Activated naive CD8-positive, alpha-beta T cell (primary cell): ENCODE measurements around the gene FAM151B.
"Not testable (repeated sequence)": the region's sequence is repeated elsewhere in the genome, so short reads cannot be mapped to it uniquely, and the experiment has no call there.

ENCODE experiments used
- H3K27ac Mint-ChIP-seq: one replicate; pipeline ENCODE4 v1.8.0; 2021; ENCODE audit warnings: mixed read lengths
- H3K27me3 Mint-ChIP-seq: one replicate; pipeline ENCODE4 v1.8.0; 2021; ENCODE audit warnings: mixed read lengths
- H3K36me3 Mint-ChIP-seq: one replicate; pipeline ENCODE4 v1.8.0; 2021; ENCODE audit warnings: mixed read lengths
- H3K4me1 Mint-ChIP-seq: one replicate; pipeline ENCODE4 v1.8.0; 2021; ENCODE audit warnings: low read depth, mixed read lengths
- H3K4me3 Mint-ChIP-seq: one replicate; pipeline ENCODE4 v1.8.0; 2021; ENCODE audit warnings: mild to moderate bottlenecking, mixed read lengths
- H3K9me3 Mint-ChIP-seq: one replicate; pipeline ENCODE4 v1.8.0; 2021; ENCODE audit warnings: low read depth, mixed read lengths

FAM151B gene

DNA sequence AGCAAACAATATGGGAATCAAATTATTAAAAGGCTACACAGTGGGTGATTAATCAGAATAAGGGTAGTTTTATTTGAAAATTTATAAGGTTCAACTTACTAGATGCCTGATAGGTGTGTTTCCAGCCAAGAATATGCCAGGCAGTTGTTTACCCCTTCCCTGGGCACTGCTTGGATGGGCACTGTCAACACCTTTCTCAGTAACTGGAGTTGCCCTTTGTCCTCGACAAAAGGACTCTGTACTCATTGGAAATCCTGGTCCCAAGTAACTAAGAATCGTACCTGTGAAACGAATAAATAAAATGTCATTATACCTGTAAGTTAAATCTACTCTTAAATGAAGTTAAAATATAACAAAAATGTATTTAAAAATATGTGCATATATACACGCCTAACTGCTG, 67.2 kb downstream of the FAM151B start:
- Mint-ChIP-seq H3K27me3 (peaks cover 10% of the 10 kb centered on the region), H3K9me3 (no peaks in the 10 kb centered on the region)

DNA sequence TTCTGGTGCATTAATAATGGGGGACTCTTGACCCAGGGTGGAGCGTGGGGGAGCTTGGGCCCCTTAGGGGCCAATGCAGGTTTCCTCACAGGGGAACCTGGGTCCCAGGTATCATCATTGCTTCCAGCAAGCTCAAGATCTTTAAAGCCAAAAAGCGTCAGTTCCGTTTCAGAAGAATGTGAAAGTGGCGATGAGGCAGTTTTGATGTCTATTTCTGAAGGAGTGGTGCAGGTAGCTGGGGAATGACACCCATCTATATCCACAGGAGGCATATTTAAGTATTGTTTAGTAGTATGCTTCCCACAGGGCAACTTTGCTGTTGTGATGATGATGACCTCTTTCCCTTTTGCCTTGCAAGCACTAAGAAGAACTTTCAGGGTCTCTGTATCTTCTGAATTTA, 71.3 kb downstream of the FAM151B start:
- Mint-ChIP-seq H3K4me1 (no peaks in the 10 kb centered on the region), H3K27ac (no peak overlapping the region), H3K4me3 (no peak overlapping the region), H3K36me3 (no peaks in the 10 kb centered on the region), H3K27me3 (peaks cover 5% of the 10 kb centered on the region), H3K9me3 (no peaks in the 10 kb centered on the region)

More for the DNA sequence above, 67.2 kb downstream of the FAM151B start:
- Mint-ChIP-seq H3K4me1 (no peaks in the 10 kb centered on the region), H3K4me3 (no peak overlapping the region), H3K27ac (no peak overlapping the region), H3K36me3 (no peaks in the 10 kb centered on the region)

DNA sequence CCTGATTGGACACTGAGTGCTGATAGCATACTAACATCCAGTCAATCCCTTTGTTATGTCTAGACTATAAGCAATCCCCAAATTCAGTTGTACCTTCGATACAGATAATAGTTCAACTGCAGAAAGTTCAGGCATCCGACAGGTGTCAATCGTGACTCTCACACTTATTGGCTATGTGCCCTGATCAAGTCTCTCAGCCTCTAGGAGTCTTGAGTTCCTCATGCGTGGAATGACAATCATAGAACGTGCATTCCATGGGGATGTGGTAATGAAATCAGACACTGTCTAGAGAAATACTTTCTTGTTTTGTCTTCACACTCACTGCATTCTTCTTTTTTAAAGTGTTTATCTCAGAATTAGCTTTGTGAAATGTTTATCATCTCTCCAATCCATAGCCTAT, 77.4 kb downstream of the FAM151B start:
- no peak overlapping the region for H3K4me3 Mint-ChIP-seq
- no peak overlapping the region for H3K27ac Mint-ChIP-seq
- H3K36me3 Mint-ChIP-seq: no peaks in the 10 kb centered on the region
- no peaks in the 10 kb centered on the region for H3K9me3 Mint-ChIP-seq
- H3K4me1 Mint-ChIP-seq: peaks cover 1% of the 10 kb centered on the region
- peaks cover 20% of the 10 kb centered on the region for H3K27me3 Mint-ChIP-seq

DNA sequence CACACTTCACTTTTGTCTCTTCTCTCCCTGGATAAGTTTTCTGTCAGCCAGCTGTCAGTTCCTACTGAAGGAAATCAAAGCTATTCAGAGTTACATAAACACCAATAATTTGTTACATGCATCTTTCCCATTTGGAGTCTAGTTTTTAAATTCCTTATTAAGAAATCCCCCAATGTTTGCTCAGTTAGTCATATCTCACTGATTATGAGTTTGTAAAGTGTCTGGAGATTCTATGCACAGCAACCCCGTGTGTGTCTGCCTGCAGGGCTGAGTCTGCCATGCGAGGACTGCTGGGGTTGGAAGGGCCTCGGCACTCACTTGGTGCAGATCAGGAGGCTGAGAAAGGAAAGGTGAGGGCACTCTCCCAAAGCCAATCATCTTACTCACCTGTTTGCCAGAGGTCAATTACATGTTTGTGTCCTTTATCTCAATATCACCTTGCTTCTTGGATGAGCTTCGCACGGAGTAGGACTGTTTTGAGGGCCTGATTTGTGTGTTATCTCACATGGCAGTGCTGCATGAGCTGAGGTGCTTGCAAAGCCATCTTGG, 78.9 kb downstream of the FAM151B start:
- Mint-ChIP-seq H3K36me3 (no peaks in the 10 kb centered on the region), H3K27ac (no peak overlapping the region), H3K9me3 (no peaks in the 10 kb centered on the region), H3K4me1 (peaks cover 4% of the 10 kb centered on the region), H3K27me3 (peaks cover 29% of the 10 kb centered on the region), H3K4me3 (no peak overlapping the region)

DNA sequence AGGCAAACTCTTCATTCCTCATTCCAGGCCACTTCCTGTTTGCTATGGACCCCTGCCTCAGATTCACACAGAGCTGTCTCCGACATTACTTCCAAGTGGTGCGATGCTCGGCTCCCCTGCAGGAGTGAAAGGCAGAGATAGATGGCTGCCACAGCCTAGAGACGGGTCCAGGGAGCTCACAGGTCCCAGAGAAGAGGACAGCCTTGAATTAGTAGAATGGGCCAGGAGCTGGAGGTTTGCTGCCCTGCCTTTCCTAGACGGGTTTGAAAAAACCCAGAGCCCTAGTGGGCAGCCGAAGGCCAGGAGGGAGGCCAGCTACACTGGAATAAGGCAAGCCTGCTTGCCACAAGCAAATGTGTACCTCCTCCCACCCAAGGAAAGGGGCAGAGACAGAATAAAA, 80.4 kb downstream of the FAM151B start:
- peak overlapping the region; percentile 13 for H3K4me3 Mint-ChIP-seq
- no peak overlapping the region for H3K27ac Mint-ChIP-seq
- H3K27me3 Mint-ChIP-seq: peaks cover 41% of the 10 kb centered on the region
- H3K4me1 Mint-ChIP-seq: peaks cover 4% of the 10 kb centered on the region
- H3K36me3 Mint-ChIP-seq: no peaks in the 10 kb centered on the region
- H3K9me3 Mint-ChIP-seq: no peaks in the 10 kb centered on the region

DNA sequence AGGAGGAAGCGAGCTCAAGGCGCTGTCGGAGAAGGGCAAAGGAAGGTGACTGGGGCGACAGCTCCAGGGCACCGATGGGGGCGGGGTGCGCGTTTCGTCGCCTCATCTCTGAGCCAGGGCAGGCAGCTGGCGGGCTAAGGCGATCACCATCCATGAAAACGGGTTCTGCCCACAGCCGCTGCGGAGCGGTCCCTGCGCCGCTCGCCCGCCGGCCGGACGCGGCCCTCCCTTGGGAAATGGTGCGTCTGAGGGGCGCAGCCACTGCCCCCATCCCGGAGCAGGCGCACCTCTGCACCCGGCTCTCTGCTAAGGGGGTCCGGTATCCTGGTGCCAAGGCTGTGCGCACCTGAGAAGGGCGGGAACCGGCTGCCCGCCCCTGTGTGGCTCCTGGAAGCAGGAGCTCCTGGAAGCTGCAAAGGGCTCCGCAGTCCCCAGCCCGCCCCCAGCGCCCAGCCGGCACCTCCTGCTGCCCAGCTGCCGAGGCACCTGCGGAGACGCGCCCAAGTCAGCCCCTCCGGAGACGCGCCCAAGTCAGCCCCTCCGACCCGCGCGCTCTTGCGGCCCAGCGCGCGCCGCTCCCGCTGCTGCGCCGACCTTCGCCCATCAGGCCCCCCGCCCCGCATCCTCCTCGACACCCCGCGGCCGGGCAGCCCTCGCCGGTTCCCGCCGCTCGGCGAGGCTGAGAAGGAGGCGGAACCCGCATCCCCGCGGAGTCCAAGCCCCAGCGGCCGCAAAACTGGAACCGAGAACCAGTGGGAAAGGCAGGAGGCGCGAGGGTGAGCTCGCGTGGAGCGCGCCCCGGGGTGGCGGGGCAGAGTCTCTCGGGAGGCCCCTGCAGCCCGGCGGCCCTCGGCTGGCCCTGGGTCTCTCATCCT, 81.4 kb downstream of the FAM151B start:
- Mint-ChIP-seq H3K36me3 (no peaks in the 10 kb centered on the region), H3K27ac (no peak overlapping the region), H3K9me3 (no peaks in the 10 kb centered on the region), H3K27me3 (peaks cover 43% of the 10 kb centered on the region), H3K4me3 (peak overlapping the region; percentile 47), H3K4me1 (peaks cover 4% of the 10 kb centered on the region)

DNA sequence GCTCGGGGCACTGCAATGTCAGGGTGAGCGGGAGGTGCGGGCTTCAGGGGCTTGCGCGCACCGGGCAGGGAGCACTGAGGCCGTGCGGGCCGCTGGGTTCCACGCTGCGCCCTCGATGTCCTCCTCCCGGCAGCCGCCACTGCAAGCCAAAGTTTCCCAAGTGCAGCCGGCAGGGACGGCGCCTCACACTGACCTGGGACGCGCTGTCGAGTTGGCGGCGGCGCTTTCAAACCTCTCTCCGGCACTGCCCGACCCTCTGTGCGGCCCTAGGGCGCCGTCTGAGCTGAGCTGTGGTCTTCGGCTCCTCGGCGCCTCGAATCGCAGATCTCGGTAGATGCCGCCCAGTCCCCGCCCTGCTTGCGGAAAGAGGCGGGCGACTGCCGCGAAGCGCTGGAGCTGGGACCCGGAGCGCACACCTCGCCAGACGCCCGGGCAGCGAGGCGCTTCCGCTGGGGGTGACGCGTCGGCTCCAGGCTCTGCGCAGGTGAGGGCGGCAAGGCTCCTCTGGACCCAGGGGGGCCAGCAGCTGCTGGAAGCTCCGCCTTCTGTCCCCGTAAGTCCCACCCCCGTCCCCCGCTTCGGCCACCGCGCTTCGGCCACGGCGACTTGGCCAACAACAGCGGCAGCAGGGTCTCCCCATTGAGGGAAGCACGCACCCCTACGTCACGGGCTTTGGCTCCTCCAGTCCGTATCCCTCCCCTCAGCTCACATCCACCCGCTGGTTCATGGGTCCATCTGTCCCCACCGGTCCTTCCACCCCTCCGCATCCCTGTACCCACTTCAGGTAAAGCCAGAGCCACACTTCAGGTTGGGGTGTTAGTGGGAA, 82.3 kb downstream of the FAM151B start, which contains the start of gene ANKRD34B:
TSS of gene ANKRD34B (minus strand) at position 320 of the 826 bp plus-strand sequence. CDS start 10,261 bp downstream, outside the sequence.
- Mint-ChIP-seq H3K4me3 (peak within 1 kb of the TSS; percentile 77), H3K27me3 (peaks cover 43% of the 10 kb centered on the region), H3K4me1 (peaks cover 4% of the 10 kb centered on the region), H3K27ac (no peak within 1 kb of the TSS), H3K9me3 (no peaks in the 10 kb centered on the region), H3K36me3 (no peaks in the 10 kb centered on the region)

DNA sequence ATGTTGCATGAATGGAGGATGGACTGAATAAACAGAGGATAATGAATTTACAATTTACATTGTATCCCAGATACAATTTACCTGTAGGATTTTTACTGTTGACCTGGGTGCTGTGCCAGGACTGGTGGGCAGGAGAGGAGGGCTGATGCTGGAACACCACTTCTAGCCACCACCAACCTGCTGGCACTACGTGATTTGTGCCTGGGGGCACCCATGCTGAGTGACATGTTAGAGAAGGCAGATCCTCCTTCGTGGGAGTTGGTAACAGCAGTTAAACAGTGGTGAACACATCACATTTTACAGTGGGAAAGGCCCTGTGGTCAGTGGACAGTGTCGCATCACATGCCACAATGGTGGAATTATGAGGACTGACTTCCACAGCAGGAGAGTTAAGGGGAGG, 85.2 kb downstream of the FAM151B start:
- Mint-ChIP-seq H3K27ac (no peak overlapping the region), H3K27me3 (peaks cover 28% of the 10 kb centered on the region), H3K4me1 (peaks cover 4% of the 10 kb centered on the region), H3K4me3 (no peak overlapping the region), H3K36me3 (no peaks in the 10 kb centered on the region), H3K9me3 (no peaks in the 10 kb centered on the region)

DNA sequence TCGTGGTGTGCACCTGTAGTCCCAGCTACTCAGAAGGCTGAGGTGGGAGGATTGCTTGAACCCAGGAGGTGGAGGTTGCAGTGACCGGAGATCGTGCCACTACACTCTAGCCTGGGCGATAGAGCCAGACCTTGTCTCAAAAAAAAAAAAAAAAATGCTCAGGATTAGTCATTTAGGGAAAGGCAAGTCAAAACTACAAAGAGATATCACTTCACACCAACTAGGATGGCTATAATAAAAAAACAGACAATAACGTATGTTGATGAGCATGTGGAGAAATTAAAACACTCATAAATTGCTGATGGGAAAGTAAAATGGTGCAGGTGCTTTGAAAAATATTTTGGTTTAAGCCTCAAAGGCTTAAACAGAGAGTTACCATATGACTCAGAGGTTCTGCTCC, 88.5 kb downstream of the FAM151B start:
- no peaks in the 10 kb centered on the region for H3K9me3 Mint-ChIP-seq
- H3K4me1 Mint-ChIP-seq: no peaks in the 10 kb centered on the region
- H3K36me3 Mint-ChIP-seq: no peaks in the 10 kb centered on the region
- no peak overlapping the region for H3K27ac Mint-ChIP-seq
- H3K4me3 Mint-ChIP-seq: no peak overlapping the region
- H3K27me3 Mint-ChIP-seq: peaks cover 17% of the 10 kb centered on the region

DNA sequence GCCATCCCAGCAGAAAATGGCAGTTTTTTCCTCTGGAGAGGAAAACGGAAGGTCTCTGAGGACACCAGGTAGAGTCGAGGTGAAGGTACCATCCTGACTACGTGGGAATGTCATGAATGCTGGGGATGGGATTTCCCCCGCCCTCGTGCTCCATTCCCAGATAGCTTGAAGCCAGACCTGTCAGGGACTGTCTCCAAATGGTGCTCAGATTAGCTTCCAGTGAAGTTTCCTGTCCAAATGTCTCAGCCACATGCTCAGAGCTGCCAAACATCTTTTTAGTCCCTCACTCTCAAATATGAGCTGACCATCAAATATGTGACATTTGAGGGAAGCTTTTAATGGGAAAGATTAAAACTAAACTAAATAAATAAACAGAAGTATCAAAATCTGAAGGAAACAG, 89.8 kb downstream of the FAM151B start:
- H3K36me3 Mint-ChIP-seq: no peaks in the 10 kb centered on the region
- H3K27ac Mint-ChIP-seq: no peak overlapping the region
- H3K27me3 Mint-ChIP-seq: peaks cover 12% of the 10 kb centered on the region
- H3K4me1 Mint-ChIP-seq: no peaks in the 10 kb centered on the region
- no peak overlapping the region for H3K4me3 Mint-ChIP-seq
- H3K9me3 Mint-ChIP-seq: no peaks in the 10 kb centered on the region

DNA sequence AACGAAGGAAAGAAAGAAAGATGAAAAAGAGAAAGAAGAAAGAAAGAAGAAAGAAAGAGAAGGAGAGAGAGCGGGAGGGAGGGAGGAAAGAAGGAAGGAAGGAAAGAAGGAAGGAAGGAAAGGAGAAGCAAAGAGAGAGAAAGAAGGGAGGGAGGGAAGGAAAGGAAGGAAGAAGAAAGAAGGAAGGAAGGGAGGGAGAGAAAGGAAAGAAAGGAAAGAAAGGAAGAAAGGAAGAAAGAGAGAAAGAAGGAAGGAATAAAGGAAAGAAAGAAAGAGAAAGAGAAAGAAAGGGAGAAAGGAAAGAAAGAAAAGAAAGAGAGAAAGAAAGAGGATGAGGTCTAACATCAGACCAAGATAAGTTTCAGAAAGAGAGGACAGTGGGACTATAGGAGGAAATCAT, 91.2 kb downstream of the FAM151B start:
- Mint-ChIP-seq H3K4me1 (no peaks in the 10 kb centered on the region), H3K4me3 (no peak overlapping the region), H3K27ac (no peak overlapping the region), H3K9me3 (no peaks in the 10 kb centered on the region), H3K36me3 (no peaks in the 10 kb centered on the region), H3K27me3 (peaks cover 7% of the 10 kb centered on the region)

DNA sequence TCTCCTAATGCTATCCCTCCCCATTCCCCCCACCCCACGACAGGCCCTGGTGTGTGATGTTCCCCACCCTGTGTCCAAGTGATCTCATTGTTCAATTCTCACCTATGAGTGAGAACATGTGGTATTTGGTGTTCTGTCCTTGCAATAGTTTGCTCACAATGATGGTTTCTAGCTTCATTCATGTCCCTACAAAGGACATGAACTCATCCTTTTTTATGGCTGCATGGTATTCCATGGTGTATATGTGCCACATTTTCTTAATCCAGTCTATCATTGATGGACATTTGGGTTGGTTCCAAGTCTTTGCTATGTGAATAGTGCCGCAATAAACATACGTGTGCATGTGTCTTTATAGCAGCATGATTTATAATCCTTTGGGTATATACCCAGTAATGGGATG, 92.4 kb downstream of the FAM151B start:
- not testable (repeated sequence) for H3K9me3 Mint-ChIP-seq, H3K36me3 Mint-ChIP-seq, H3K4me3 Mint-ChIP-seq, H3K27me3 Mint-ChIP-seq, H3K4me1 Mint-ChIP-seq, H3K27ac Mint-ChIP-seq

DNA sequence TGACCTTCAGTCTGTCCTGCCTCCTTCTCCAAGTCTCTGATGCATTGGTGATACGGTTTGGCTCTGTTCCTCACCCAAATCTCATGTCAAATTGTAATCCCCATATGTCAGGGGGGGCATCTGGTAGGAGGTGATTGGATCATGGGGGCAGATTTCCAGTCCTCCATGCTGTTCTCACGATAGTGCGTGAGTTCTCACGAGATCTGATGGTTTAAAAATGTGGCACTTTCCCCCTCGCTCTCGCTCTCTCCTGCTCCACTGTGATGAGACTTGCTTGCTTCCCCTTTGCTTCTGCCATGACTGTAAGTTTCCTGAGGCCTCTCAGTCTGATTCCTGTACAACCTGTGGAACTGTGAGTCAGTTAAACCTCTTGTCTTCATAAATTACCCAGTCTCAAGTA, 96.9 kb downstream of the FAM151B start:
- H3K36me3 Mint-ChIP-seq: no peaks in the 10 kb centered on the region
- H3K4me3 Mint-ChIP-seq: no peak overlapping the region
- H3K4me1 Mint-ChIP-seq: no peaks in the 10 kb centered on the region
- peaks cover 4% of the 10 kb centered on the region for H3K27me3 Mint-ChIP-seq
- H3K9me3 Mint-ChIP-seq: no peaks in the 10 kb centered on the region
- H3K27ac Mint-ChIP-seq: no peak overlapping the region

DNA sequence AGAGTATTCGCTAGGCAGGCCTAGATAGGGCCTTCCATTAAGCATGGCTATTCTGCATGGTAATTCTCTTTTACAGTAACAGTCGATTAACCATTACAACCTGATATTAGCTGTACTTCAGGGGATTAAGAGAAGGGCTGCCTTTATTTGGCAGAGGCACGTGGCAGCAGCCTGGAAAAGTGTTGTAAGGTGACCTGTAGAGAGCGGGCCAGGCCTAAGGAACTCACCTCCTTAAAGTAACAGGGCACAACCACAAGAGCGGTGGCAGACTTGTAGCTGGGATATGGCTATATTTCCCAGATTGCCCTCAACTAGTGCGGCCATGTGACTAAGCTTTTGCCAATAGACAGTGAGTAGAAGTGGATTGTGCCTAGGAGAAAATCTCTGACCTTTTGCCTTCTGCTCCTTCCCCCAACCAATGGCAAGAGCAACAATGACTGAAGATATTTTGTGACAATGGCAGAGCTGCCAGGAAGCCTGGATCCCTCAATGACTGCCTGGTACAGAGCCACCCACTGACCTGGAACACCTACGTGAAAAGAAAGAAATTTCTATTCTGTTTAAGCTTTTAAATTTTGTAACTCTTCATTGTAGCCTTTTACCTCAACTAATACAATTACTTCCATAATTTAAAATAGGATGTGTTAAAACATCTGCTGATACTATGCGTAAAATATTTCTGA, 101.1 kb downstream of the FAM151B start:
- no peak overlapping the region for H3K4me3 Mint-ChIP-seq
- H3K4me1 Mint-ChIP-seq: no peaks in the 10 kb centered on the region
- no peaks in the 10 kb centered on the region for H3K36me3 Mint-ChIP-seq
- H3K9me3 Mint-ChIP-seq: no peaks in the 10 kb centered on the region
- peaks cover 2% of the 10 kb centered on the region for H3K27me3 Mint-ChIP-seq
- H3K27ac Mint-ChIP-seq: no peak overlapping the region

DNA sequence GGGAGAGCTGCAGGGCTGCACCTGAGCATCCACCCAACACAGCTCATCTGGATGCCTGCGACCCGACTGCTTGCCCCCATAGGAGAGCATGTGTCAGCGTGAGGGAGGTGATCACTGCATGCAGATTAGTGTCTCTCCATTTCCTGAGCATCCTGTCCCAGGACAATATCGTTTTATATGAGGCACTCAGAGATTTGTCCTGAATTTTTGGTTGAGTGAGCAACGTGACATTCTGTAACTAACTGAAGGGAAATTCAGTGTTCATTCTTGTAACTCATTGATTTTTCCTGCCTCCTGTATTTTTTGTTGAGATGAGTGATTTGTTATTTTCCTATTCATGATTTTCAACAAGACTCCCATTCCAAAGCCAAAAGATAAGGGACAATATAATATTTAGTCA, 102.9 kb downstream of the FAM151B start:
- Mint-ChIP-seq H3K9me3 (no peaks in the 10 kb centered on the region), H3K27ac (no peak overlapping the region), H3K4me3 (no peak overlapping the region), H3K36me3 (no peaks in the 10 kb centered on the region), H3K27me3 (peaks cover 2% of the 10 kb centered on the region), H3K4me1 (no peaks in the 10 kb centered on the region)
